HepG2 (cell line): ENCODE data around the gene TGM2. TPM values are rescaled to one million over a fixed set of nuclear protein-coding genes. Genes with fewer than 3 reads are reported as not detected.

ENCODE experiments used
- ARNTL ChIP-seq: sonication (generic); formaldehyde crosslinking; IDR thresholded peaks from 2 replicates; pipeline ENCODE4 v1.4.0; 2020; ENCODE audit warnings: mild to moderate bottlenecking, missing genetic modification reagents
- DMAP1 ChIP-seq: IDR thresholded peaks from 2 replicates; pipeline ENCODE4 v1.6.1; 2016
- ELF3 ChIP-seq: IDR thresholded peaks from 2 replicates; pipeline ENCODE4 v1.6.1; 2016; ENCODE audit warnings: missing genetic modification reagents, missing compliant biosample characterization
- ELF4 ChIP-seq: sonication (generic); formaldehyde crosslinking; IDR thresholded peaks from 2 replicates; pipeline ENCODE4 v1.5.0; 2020; ENCODE audit warnings: missing genetic modification reagents, mild to moderate bottlenecking, moderate library complexity, borderline replicate concordance
- ERF ChIP-seq: IDR thresholded peaks from 2 replicates; pipeline ENCODE4 v1.6.1; 2018; ENCODE audit warnings: missing biosample characterization, missing genetic modification reagents
- FLYWCH1 ChIP-seq: sonication (generic); formaldehyde crosslinking; IDR thresholded peaks from 2 replicates; pipeline ENCODE4 v1.8.1; 2023; ENCODE audit warnings: mild to moderate bottlenecking, missing genetic modification reagents
- GABPB1 ChIP-seq: IDR thresholded peaks from 2 replicates; pipeline ENCODE4 v1.6.1; 2016; ENCODE audit warnings: mild to moderate bottlenecking, missing genetic modification reagents, moderate library complexity, missing compliant biosample characterization
- HNF4A ChIP-seq: sonication (generic); formaldehyde crosslinking; IDR thresholded peaks from 2 replicates; pipeline ENCODE4 v1.4.0; 2020; ENCODE audit warnings: missing genetic modification reagents
- HNF4G ChIP-seq, 2 experiments: sonication (generic) in 1 of 2; formaldehyde crosslinking in 1 of 2; IDR thresholded peaks; 2 replicates each; pipeline versions ENCODE4 v1.4.0 to v1.6.1; 2011 to 2020; ENCODE audit warnings: borderline replicate concordance in 2 of 2, low read depth in 2 of 2, mild to moderate bottlenecking in 2 of 2, low read length in 1 of 2, missing genetic modification reagents in 1 of 2, moderate library complexity in 1 of 2
- KDM1A ChIP-seq: IDR thresholded peaks from 2 replicates; pipeline ENCODE4 v1.6.1; 2016; ENCODE audit warnings: missing compliant biosample characterization
- KLF11 ChIP-seq: IDR thresholded peaks from 2 replicates; pipeline ENCODE4 v1.6.1; 2016; ENCODE audit warnings: missing compliant biosample characterization
- NR2F6 ChIP-seq, 2 experiments: IDR thresholded peaks; 2 replicates each; pipeline ENCODE4 v1.6.1; 2016; ENCODE audit warnings: antibody characterized with exemption in 1 of 2, mild to moderate bottlenecking in 1 of 2
- RFX1 ChIP-seq: fragments of 450-650 bp; IDR thresholded peaks from 2 replicates; pipeline ENCODE4 v1.6.1; 2017
- SALL1 ChIP-seq: sonication (generic); formaldehyde crosslinking; IDR thresholded peaks from 2 replicates; pipeline ENCODE4 v1.8.0; 2022; ENCODE audit warnings: mild to moderate bottlenecking, missing genetic modification reagents
- SOX13 ChIP-seq, 3 experiments: fragments of 450-650 bp in 1 of 3; sonication (generic) in 1 of 3; formaldehyde crosslinking in 1 of 3; IDR thresholded peaks in 2 of 3; conservative IDR thresholded peaks in 1 of 3; 2 replicates each; pipeline versions ENCODE4 v1.5.0 to v1.6.1; 2016 to 2020; ENCODE audit warnings: antibody characterized with exemption in 1 of 3, mild to moderate bottlenecking in 1 of 3, missing compliant biosample characterization in 1 of 3, missing genetic modification reagents in 1 of 3, moderate library complexity in 1 of 3
- SRF ChIP-seq: IDR thresholded peaks from 2 replicates; pipeline ENCODE4 v1.6.1; 2011; ENCODE audit warnings: mild to moderate bottlenecking, low read depth, low read length, moderate library complexity
- ZFP37 ChIP-seq: sonication (generic); formaldehyde crosslinking; IDR thresholded peaks from 2 replicates; pipeline ENCODE4 v1.4.0; 2020; ENCODE audit warnings: missing genetic modification reagents, borderline replicate concordance
- ZMYM2 ChIP-seq: sonication (generic); formaldehyde crosslinking; IDR thresholded peaks from 2 replicates; pipeline ENCODE4 v1.8.0; 2022; ENCODE audit warnings: mild to moderate bottlenecking, missing genetic modification reagents
- ZNF350 ChIP-seq: sonication (generic); formaldehyde crosslinking; IDR thresholded peaks from 2 replicates; pipeline ENCODE4 v1.4.0; 2020; ENCODE audit warnings: mild to moderate bottlenecking, low read depth, missing genetic modification reagents, borderline replicate concordance
- ZNF44 ChIP-seq: sonication (generic); formaldehyde crosslinking; IDR thresholded peaks from 2 replicates; pipeline ENCODE4 v1.5.1; 2020; ENCODE audit warnings: mild to moderate bottlenecking, missing genetic modification reagents
- ZNF557 ChIP-seq: sonication (generic); formaldehyde crosslinking; IDR thresholded peaks from 2 replicates; pipeline ENCODE4 v1.4.0; 2020; ENCODE audit warnings: missing genetic modification reagents
- ZNF775 ChIP-seq: sonication (generic); formaldehyde crosslinking; IDR thresholded peaks from 2 replicates; pipeline ENCODE4 v1.4.0; 2020; ENCODE audit warnings: missing genetic modification reagents, mild to moderate bottlenecking, moderate library complexity, borderline replicate concordance
- ZNF83 ChIP-seq: sonication (generic); formaldehyde crosslinking; IDR thresholded peaks from 2 replicates; pipeline ENCODE4 v1.4.0; 2020; ENCODE audit warnings: missing genetic modification reagents, mild to moderate bottlenecking, borderline replicate concordance
- polyA plus RNA-seq, 8 experiments: library from polyadenylated mRNA; depleted of rRNA in 3 of 8; stranded (reverse) in 7 of 8; unstranded in 1 of 8; fragments of >200 nt; fragmentation: Illumina TruSeq in 4 of 8; extraction: Trizol in 4 of 8; gene quantifications; 2 replicates each; pipeline versions ENCODE4 v1.2.1 to v1.2.3, GENCODE V29; 2011 to 2016; ENCODE audit warnings: low read depth in 4 of 8, missing spikeins in 1 of 8, mixed read lengths in 1 of 8; ENCODE audit not compliant: insufficient read depth in 1 of 8
- total RNA-seq, 5 experiments: library from RNA; depleted of rRNA; stranded (reverse); fragments of >200 nt; fragmentation: Illumina TruSeq; extraction: Trizol; gene quantifications; 2 replicates each; pipeline ENCODE4 v1.2.3, GENCODE V29; 2016; ENCODE audit warnings: low read depth in 1 of 5
- TF ChIP-seq, protein P1 (sequence below): sonication (generic); formaldehyde crosslinking; IDR thresholded peaks from 2 replicates; pipeline ENCODE4 v1.5.1; 2020; ENCODE audit warnings: mild to moderate bottlenecking, missing genetic modification reagents, borderline replicate concordance
- TF ChIP-seq, protein P2 (sequence below): sonication (generic); formaldehyde crosslinking; IDR thresholded peaks from 2 replicates; pipeline ENCODE4 v1.5.1; 2020; ENCODE audit warnings: mild to moderate bottlenecking, missing genetic modification reagents, moderate library complexity

Gene TGM2
- total and polyA plus RNA-seq, 2 of the 13 experiments (the other 11 are each of a cell fraction or from before 2014, with no cell fraction given): 4.2 to 46.4 TPM

DNA sequence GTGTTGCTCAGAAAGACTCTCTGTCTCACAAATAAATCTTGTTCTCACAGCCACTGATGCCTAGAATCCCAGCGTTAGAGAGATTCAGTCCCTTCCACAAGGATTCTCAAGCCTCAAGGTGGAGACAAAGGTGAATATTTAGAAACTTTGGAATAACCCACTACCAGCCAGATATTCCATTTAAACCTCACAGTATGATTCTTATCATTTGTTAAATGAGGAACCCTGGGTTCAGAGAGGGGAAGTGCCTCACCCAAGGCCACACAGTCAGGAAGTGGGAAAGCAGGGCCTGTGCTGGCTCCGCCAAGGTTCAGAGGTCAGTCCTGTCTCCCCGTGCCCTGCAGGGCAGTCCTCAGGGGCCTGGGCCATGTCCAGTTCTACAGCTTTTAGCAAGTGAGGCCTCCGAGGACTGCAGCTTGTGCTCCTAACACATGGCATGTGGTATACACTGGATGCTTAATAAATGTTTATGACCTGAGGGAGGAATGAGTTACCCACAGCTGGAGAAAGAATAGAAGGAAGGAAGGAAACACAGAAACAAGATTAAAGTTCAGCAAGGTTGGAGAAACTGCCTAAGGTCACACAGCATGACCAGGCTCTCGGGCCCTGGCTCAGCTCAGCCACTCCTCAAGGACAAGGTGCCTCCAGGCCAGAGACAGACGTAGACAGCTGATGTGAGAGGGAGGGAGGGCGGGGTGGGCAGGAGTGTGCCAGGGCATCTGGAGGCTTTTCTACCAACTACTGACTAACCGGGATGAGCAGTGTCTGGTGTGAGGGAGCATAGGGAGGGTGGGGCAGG is 3.9 kb upstream of the TGM2 start (continued):
- TF ChIP-seq ZNF350 (CRISPR knock-in tag): no peak
- 0 out of 2 replicates have a peak, but pooled peaks have one; percentile 30 for TF ChIP-seq ZNF83
- TF ChIP-seq SOX13 (IDR thresholded peaks at IDR 0.05): no peak
- TF ChIP-seq SOX13 (CRISPR knock-in tag; conservative IDR thresholded peaks at IDR 0.05 in 1 of 2, IDR thresholded peaks at IDR 0.05 in 1 of 2): peak in 1 of 2 experiments; percentile 56; a peak in 1 of 4 replicates
- TF ChIP-seq HNF4G (IDR thresholded peaks at IDR 0.05; ENCODE audit: borderline replicate concordance, low read depth, low read length): peak; percentile 73
- peak; percentile 79; the same call in 1 of the 2 replicates for TF ChIP-seq HNF4G (CRISPR knock-in tag; IDR thresholded peaks at IDR 0.05; ENCODE audit: borderline replicate concordance, low read depth)
- TF ChIP-seq ZFP37: no peak
- no peak for TF ChIP-seq RFX1
- TF ChIP-seq SALL1 (CRISPR knock-in tag): peak; percentile 74
- 0 out of 2 replicates have a peak, but pooled peaks have one; percentile 68 for TF ChIP-seq KLF11 (CRISPR knock-in tag)
- TF ChIP-seq DMAP1 (CRISPR knock-in tag): 0 out of 2 replicates have a peak, but pooled peaks have one; percentile 32
- peak; percentile 82 for TF ChIP-seq HNF4A (CRISPR knock-in tag)
- TF ChIP-seq ERF (CRISPR knock-in tag): no peak
- TF ChIP-seq ZNF44 (CRISPR knock-in tag): no peak
- TF ChIP-seq KDM1A (CRISPR knock-in tag): peak; percentile 36; the same call in 1 of the 2 replicates
- TF ChIP-seq ZNF557 (CRISPR knock-in tag): no peak
- TF ChIP-seq SRF: no peak
- peak; percentile 43 for TF ChIP-seq NR2F6 (IDR thresholded peaks at IDR 0.05)
- peak; percentile 86 for TF ChIP-seq NR2F6 (CRISPR knock-in tag; IDR thresholded peaks at IDR 0.05)
- peak; percentile 84 for TF ChIP-seq ELF3
- TF ChIP-seq ZNF775 (CRISPR knock-in tag): no peak
- no peak for TF ChIP-seq ARNTL (CRISPR knock-in tag)
- no peak for TF ChIP-seq ELF4 (CRISPR knock-in tag)
- TF ChIP-seq, protein P1, sequence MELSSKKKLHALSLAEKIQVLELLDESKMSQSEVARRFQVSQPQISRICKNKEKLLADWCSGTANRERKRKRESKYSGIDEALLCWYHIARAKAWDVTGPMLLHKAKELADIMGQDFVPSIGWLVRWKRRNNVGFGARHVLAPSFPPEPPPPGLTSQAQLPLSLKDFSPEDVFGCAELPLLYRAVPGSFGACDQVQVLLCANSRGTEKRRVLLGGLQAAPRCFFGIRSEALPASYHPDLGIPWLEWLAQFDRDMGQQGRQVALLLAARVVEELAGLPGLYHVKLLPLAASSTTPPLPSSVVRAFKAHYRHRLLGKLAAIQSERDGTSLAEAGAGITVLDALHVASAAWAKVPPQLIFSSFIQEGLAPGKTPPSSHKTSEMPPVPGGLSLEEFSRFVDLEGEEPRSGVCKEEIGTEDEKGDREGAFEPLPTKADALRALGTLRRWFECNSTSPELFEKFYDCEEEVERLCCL: no peak
- TF ChIP-seq, protein P2, sequence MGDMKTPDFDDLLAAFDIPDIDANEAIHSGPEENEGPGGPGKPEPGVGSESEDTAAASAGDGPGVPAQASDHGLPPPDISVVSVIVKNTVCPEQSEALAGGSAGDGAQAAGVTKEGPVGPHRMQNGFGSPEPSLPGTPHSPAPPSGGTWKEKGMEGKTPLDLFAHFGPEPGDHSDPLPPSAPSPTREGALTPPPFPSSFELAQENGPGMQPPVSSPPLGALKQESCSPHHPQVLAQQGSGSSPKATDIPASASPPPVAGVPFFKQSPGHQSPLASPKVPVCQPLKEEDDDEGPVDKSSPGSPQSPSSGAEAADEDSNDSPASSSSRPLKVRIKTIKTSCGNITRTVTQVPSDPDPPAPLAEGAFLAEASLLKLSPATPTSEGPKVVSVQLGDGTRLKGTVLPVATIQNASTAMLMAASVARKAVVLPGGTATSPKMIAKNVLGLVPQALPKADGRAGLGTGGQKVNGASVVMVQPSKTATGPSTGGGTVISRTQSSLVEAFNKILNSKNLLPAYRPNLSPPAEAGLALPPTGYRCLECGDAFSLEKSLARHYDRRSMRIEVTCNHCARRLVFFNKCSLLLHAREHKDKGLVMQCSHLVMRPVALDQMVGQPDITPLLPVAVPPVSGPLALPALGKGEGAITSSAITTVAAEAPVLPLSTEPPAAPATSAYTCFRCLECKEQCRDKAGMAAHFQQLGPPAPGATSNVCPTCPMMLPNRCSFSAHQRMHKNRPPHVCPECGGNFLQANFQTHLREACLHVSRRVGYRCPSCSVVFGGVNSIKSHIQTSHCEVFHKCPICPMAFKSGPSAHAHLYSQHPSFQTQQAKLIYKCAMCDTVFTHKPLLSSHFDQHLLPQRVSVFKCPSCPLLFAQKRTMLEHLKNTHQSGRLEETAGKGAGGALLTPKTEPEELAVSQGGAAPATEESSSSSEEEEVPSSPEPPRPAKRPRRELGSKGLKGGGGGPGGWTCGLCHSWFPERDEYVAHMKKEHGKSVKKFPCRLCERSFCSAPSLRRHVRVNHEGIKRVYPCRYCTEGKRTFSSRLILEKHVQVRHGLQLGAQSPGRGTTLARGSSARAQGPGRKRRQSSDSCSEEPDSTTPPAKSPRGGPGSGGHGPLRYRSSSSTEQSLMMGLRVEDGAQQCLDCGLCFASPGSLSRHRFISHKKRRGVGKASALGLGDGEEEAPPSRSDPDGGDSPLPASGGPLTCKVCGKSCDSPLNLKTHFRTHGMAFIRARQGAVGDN (CRISPR knock-in tag): peak; percentile 60
- peak; percentile 73; the same call in 1 of the 2 replicates for TF ChIP-seq ZMYM2 (CRISPR knock-in tag)
- peak; percentile 41; the same call in 1 of the 2 replicates for TF ChIP-seq GABPB1 (CRISPR knock-in tag)
- no peak for TF ChIP-seq FLYWCH1
